ENCODE measurements around the gene SLC4A7. TPM values are rescaled to one million over a fixed set of nuclear protein-coding genes. Genes with fewer than 3 reads are reported as not detected.
"Not testable (repeated sequence)": the region's sequence is repeated elsewhere in the genome, so short reads cannot be mapped to it uniquely, and the experiment has no call there.

Gene SLC4A7
- 21.5 and 54.8 TPM in 2 replicates for total RNA-seq
- polyA plus RNA-seq: 8.0 and 17.0 TPM in 2 replicates

DNA sequence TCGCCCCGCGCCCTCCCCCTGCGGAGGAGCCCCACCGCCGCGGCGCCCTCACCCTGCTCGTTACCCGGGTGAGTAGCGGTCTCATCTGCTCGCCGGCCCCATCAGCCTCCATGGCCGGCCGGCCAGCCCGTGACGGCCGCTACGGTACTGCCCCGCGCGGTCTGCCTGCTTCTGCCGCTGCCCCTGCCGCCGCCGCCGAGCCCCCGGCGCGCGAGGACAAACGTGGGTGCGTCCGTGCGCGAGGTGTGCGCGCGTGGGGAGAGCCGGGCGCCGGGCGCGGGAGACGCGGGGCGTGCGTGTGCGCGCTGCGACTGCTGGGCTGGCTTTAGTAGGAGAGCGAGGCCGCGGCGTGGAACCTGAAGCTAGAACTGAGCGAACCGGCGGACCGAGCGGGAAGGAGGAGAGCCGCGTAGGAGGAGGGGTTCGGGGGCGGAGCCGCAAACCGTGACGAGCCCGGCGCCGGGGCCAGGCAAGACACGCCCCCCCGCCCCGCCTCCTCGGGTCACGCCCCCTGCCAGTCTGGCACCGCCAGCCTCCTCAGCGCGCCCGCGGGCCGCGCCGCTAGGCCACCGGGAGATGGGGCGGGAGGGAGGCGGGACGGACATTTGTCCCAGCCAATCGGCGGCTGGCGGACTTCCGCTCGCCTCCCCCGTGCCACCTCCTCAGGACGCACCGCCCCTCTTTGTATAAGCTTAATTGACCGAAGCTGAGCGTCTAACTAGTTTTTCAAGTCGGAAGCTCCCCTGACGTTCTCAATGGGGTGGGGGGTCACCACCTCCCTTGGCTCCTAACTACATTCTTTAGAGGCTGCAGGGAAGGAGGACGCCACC is at the start of gene SLC4A7:
Gene SLC4A7 (minus strand): TSS at position 370 of the 830 bp plus-strand sequence. CDS start 258 bp downstream, at position 112.
- peak; percentile 98 to 99 for DNase-seq (ENCODE audit: low read depth in 1 of 2, low spot score in 1 of 2)
- Histone ChIP-seq H3K27ac (peak within 1 kb of the TSS; percentile 91), H3K4me1 (ENCODE audit: low read depth) (peaks cover 3% of the 10 kb centered on the region), H3K36me3 (no peaks in the 10 kb centered on the region), H3K9me3 (ENCODE audit: low read depth) (no peaks in the 10 kb centered on the region), H3K4me3 (peak within 1 kb of the TSS; percentile 84), H3K27me3 (no peaks in the 10 kb centered on the region)
- TF ChIP-seq CTCF (IDR thresholded peaks at IDR 0.05; ENCODE audit: low read depth, low read length): no peak

GRCh38 chr3:27533261-27533607 is 49.0 kb upstream of the SLC4A7 start:
- Histone ChIP-seq H3K27ac (no peak overlapping the region), H3K4me3 (no peak overlapping the region), H3K36me3 (no peaks in the 10 kb centered on the region), H3K27me3 (no peaks in the 10 kb centered on the region), H3K4me1 (ENCODE audit: low read depth) (no peaks in the 10 kb centered on the region), H3K9me3 (ENCODE audit: low read depth) (no peaks in the 10 kb centered on the region)
- DNase-seq (ENCODE audit: low read depth in 1 of 2, low spot score in 1 of 2): no peak
- no peak for TF ChIP-seq CTCF (IDR thresholded peaks at IDR 0.05; ENCODE audit: low read depth, low read length)

DNA sequence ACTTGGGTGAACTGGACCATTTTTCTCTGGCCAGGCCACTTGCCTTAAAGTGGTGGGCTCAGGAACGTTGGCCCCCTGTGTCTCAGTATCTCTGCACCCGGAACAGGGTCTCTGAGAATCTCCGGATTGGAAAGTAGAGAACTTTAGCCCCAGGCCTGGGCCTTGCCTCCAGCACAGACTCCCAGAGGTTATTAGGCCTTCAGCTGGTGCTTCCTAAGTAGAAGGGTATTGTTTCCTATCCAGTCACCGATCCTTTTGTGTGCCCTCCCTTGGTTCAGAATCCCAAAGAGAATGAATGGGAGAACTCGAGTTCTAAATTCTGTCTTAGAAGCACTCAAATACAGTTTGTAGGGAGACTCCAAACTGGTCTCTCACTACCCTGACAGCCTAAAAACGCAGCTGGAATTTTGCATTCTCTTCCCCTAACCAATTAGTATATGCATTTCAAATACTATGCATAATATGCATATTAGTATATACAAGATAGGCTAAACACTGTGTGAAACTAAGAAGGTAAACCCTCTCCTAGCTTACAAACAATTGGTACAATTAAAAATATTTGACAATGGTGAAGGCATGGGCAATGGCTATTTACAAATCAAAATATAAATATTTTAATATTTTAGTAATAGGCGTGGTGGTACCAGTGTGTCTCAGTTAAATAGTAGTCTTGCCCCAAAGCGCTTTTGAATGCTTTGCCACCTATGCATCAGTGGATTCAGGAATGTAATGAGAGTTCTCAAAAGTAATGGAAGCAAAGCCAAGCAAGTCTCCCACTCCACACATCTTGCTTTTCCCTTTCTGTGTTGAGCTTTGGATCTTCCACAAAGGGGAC is 48.5 kb upstream of the SLC4A7 start:
- Histone ChIP-seq H3K27ac (no peak overlapping the region), H3K4me3 (no peak overlapping the region), H3K9me3 (ENCODE audit: low read depth) (no peaks in the 10 kb centered on the region), H3K27me3 (no peaks in the 10 kb centered on the region), H3K36me3 (no peaks in the 10 kb centered on the region), H3K4me1 (ENCODE audit: low read depth) (no peaks in the 10 kb centered on the region)
- no peak for TF ChIP-seq CTCF (IDR thresholded peaks at IDR 0.05; ENCODE audit: low read depth, low read length)
- DNase-seq (ENCODE audit: low read depth in 1 of 2, low spot score in 1 of 2): no peak

DNA sequence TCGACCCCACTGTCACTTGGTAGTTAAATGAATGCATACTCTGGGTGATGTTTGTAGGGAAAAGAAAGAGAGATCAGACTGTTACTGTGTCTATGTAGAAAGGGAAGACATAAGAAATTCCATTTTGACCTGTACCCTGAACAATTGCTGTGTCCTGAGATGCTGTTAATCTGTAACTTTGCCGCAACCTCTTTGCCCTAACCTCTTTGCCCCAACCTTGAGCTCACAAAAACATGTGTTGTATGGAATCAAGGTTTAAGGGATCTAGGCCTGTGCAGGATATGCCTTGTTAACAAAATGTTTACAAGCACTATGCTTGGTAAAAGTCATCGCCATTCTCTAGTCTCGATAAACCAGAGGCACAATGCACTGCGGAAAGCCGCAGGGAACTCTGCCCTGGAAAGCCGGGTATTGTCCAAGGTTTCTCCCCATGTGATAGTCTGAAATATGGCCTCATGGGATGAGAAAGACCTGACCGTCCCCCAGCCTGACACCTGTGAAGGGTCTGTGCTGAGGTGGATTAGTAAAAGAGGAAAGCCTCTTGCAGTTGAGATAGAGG is 47.1 kb upstream of the SLC4A7 start:
- not testable (repeated sequence) for DNase-seq (ENCODE audit: low read depth in 1 of 2, low spot score in 1 of 2); H3K4me1 ChIP-seq (ENCODE audit: low read depth); H3K27me3 ChIP-seq; H3K9me3 ChIP-seq (ENCODE audit: low read depth); H3K36me3 ChIP-seq; H3K27ac ChIP-seq; H3K4me3 ChIP-seq

DNA sequence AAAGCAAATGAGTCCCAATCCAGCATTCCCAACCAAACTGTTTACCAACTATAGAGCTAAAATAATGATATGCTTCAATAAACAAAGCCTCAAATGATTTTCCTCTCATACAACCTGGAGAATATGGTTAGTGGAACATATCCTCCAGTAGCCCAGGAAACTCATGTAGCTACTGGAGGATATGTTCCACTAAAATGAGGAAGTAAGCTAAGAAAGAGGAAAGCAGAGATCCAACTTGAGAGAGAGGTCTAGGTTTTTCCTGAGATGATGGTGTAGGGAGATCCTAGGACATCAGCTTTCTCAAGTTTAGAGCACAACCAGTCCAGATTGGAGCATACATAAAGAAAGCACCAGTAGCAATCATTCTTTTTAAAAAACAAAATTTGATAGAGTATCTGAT is 44.6 kb upstream of the SLC4A7 start:
- H3K27me3 ChIP-seq: no peaks in the 10 kb centered on the region

More for the DNA sequence above, 44.6 kb upstream of the SLC4A7 start:
- H3K36me3 ChIP-seq: no peaks in the 10 kb centered on the region
- no peaks in the 10 kb centered on the region for H3K9me3 ChIP-seq (ENCODE audit: low read depth)
- H3K27ac ChIP-seq: no peak overlapping the region
- no peak for DNase-seq (ENCODE audit: low read depth in 1 of 2, low spot score in 1 of 2)
- no peak for TF ChIP-seq CTCF (IDR thresholded peaks at IDR 0.05; ENCODE audit: low read depth, low read length)
- H3K4me3 ChIP-seq: no peak overlapping the region
- no peaks in the 10 kb centered on the region for H3K4me1 ChIP-seq (ENCODE audit: low read depth)

Measured in cardiac muscle cell (in vitro differentiated cells and primary cell).